GM12891 (cell line): ENCODE measurements around the gene MAMDC4.
"Not testable (repeated sequence)": the region's sequence is repeated elsewhere in the genome, so short reads cannot be mapped to it uniquely, and the experiment has no call there.

ENCODE experiments used
- POLR2A ChIP-seq: IDR thresholded peaks from 2 replicates; pipeline ENCODE4 v1.6.1; 2011; ENCODE audit warnings: low read depth, low read length, control low read depth
- POLR2AphosphoS5 ChIP-seq: IDR thresholded peaks from 2 replicates; pipeline ENCODE4 v1.6.1; 2011; ENCODE audit warnings: low read depth, low read length, control low read depth
- POU2F2 ChIP-seq: IDR thresholded peaks from 2 replicates; pipeline ENCODE4 v1.6.1; 2011; ENCODE audit warnings: low read depth, mild to moderate bottlenecking, control low read depth, low read length, moderate library complexity
- TAF1 ChIP-seq: IDR thresholded peaks from 2 replicates; pipeline ENCODE4 v1.6.1; 2011; ENCODE audit warnings: low read depth, low read length, control low read depth

- not testable (repeated sequence) for TF ChIP-seq POLR2AphosphoS5, POLR2A, TAF1, POU2F2
Measured at GRCh38 chr9:136843159-136843800, 8.9 kb upstream of the MAMDC4 start.
